ENCODE measurements around the gene DAO.

DAO gene

GRCh38 chr12:108906971-108907370 is 27.1 kb downstream of the DAO start:
- no peak for DNase-seq
- in situ Hi-C loops (cut with HindIII; ENCODE audit: low pct_ligation_motif_present, low pct_unique_long_range_greater_than_20kb, low sequenced_read_pairs), result no loop called here

- peak; percentile 27 for DNase-seq
- in situ Hi-C loops (cut with HindIII; ENCODE audit: low pct_ligation_motif_present, low pct_unique_long_range_greater_than_20kb, low sequenced_read_pairs), result no loop called here
These were observed 28.0 kb downstream of the DAO start for GRCh38 chr12:108907839-108908351.

GRCh38 chr12:108910336-108910735 is 30.4 kb downstream of the DAO start:
- in situ Hi-C loops (cut with HindIII; ENCODE audit: low pct_ligation_motif_present, low pct_unique_long_range_greater_than_20kb, low sequenced_read_pairs), result no loop called here
- DNase-seq, result no peak

- DNase-seq, result no peak
- in situ Hi-C loops (cut with HindIII; ENCODE audit: low pct_ligation_motif_present, low pct_unique_long_range_greater_than_20kb, low sequenced_read_pairs), result no loop called here
These were observed 32.0 kb downstream of the DAO start for GRCh38 chr12:108911915-108912314.

- in situ Hi-C loops (cut with HindIII; ENCODE audit: low pct_ligation_motif_present, low pct_unique_long_range_greater_than_20kb, low sequenced_read_pairs), result no loop called here
- no peak for DNase-seq
These were observed 32.5 kb downstream of the DAO start for GRCh38 chr12:108912361-108912760.

- no peak for DNase-seq
- in situ Hi-C loops (cut with HindIII; ENCODE audit: low pct_ligation_motif_present, low pct_unique_long_range_greater_than_20kb, low sequenced_read_pairs), result no loop called here
These were observed 34.2 kb downstream of the DAO start for GRCh38 chr12:108914121-108914531.

- DNase-seq, result no peak
- in situ Hi-C loops (cut with HindIII; ENCODE audit: low pct_ligation_motif_present, low pct_unique_long_range_greater_than_20kb, low sequenced_read_pairs), result no loop called here
These were observed 35.8 kb downstream of the DAO start for GRCh38 chr12:108915632-108916133.

- in situ Hi-C loops (cut with HindIII; ENCODE audit: low pct_ligation_motif_present, low pct_unique_long_range_greater_than_20kb, low sequenced_read_pairs), result no loop called here
- DNase-seq, result no peak
These were observed 36.4 kb downstream of the DAO start for GRCh38 chr12:108916336-108916735.

GRCh38 chr12:108918206-108918605 is 38.3 kb downstream of the DAO start:
- DNase-seq, result no peak
- in situ Hi-C loops (cut with HindIII; ENCODE audit: low pct_ligation_motif_present, low pct_unique_long_range_greater_than_20kb, low sequenced_read_pairs), result no loop called here

GRCh38 chr12:108918960-108919642 is 39.2 kb downstream of the DAO start:
- no peak for DNase-seq
- in situ Hi-C loops (cut with HindIII; ENCODE audit: low pct_ligation_motif_present, low pct_unique_long_range_greater_than_20kb, low sequenced_read_pairs), result no loop called here

- no peak for DNase-seq
- in situ Hi-C loops (cut with HindIII; ENCODE audit: low pct_ligation_motif_present, low pct_unique_long_range_greater_than_20kb, low sequenced_read_pairs), result no loop called here
These were observed 42.1 kb downstream of the DAO start for GRCh38 chr12:108921946-108922345.

- DNase-seq, result no peak
- in situ Hi-C loops (cut with HindIII; ENCODE audit: low pct_ligation_motif_present, low pct_unique_long_range_greater_than_20kb, low sequenced_read_pairs), result no loop called here
These were observed 43.0 kb downstream of the DAO start for GRCh38 chr12:108922918-108923317.

- in situ Hi-C loops (cut with HindIII; ENCODE audit: low pct_ligation_motif_present, low pct_unique_long_range_greater_than_20kb, low sequenced_read_pairs), result no loop called here
- DNase-seq, result no peak
These were observed 48.8 kb downstream of the DAO start for GRCh38 chr12:108928695-108929094.

GRCh38 chr12:108930155-108930554 is 50.3 kb downstream of the DAO start:
- DNase-seq, result no peak
- in situ Hi-C loops (cut with HindIII; ENCODE audit: low pct_ligation_motif_present, low pct_unique_long_range_greater_than_20kb, low sequenced_read_pairs), result no loop called here

GRCh38 chr12:108930756-108931155 is 50.9 kb downstream of the DAO start:
- DNase-seq, result no peak
- in situ Hi-C loops (cut with HindIII; ENCODE audit: low pct_ligation_motif_present, low pct_unique_long_range_greater_than_20kb, low sequenced_read_pairs), result no loop called here

GRCh38 chr12:108933949-108934348 is 54.1 kb downstream of the DAO start:
- in situ Hi-C loops (cut with HindIII; ENCODE audit: low pct_ligation_motif_present, low pct_unique_long_range_greater_than_20kb, low sequenced_read_pairs), result no loop called here

GRCh38 chr12:108935159-108935763 is 55.4 kb downstream of the DAO start:
- DNase-seq, result no peak
- in situ Hi-C loops (cut with HindIII; ENCODE audit: low pct_ligation_motif_present, low pct_unique_long_range_greater_than_20kb, low sequenced_read_pairs), result no loop called here

More at GRCh38 chr12:108933949-108934348, 54.1 kb downstream of the DAO start:
- DNase-seq, result no peak

GRCh38 chr12:108938247-108938924 is 58.5 kb downstream of the DAO start:
- no peak for DNase-seq
- in situ Hi-C loops (cut with HindIII; ENCODE audit: low pct_ligation_motif_present, low pct_unique_long_range_greater_than_20kb, low sequenced_read_pairs), result no loop called here

GRCh38 chr12:108939594-108939993 is 59.7 kb downstream of the DAO start:
- peak; percentile 13 for DNase-seq
- in situ Hi-C loops (cut with HindIII; ENCODE audit: low pct_ligation_motif_present, low pct_unique_long_range_greater_than_20kb, low sequenced_read_pairs), result no loop called here

All from ACHN (cell line).